ENCODE results near the gene CLNK.

CLNK gene

DNA sequence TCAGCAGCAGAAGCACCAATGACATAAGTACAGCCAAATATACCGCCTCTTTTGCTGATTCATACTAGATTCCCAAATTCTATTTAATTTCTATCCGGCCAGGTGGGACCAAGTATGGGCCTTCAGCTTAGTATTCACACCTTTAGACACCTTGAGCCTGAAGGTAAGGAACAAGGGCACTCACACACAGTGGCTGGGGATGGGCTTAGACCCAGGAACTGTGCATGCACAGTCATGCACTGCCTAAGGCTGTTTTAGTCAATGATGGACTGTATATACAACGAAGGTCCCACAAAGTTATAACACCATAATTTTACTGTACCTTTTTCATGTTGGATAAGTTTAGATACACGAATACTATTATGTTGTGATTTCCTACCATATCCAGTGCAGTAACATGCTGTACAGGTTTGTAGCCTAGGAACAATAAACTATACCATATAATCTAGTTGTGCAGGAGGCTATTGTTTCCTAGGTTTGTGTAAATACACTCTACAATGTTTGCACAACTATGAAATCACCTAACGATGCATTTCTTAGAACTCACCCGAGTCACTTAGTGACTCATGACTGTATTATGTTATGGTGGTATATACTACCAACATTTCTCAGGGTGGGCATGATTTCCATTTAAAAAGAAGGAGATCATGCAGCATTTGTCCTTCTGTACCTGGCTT lies 9.7 kb upstream of the CLNK start:
- Histone ChIP-seq H4K20me1 (ENCODE audit: insufficient read depth, low read length) (no peaks in the 10 kb centered on the region), H3K4me2 (ENCODE audit: low read length) (no peak overlapping the region), H3K4me3 (ENCODE audit: low read depth, low read length, poor library complexity, severe bottlenecking) (no peak overlapping the region), H3K79me2 (ENCODE audit: insufficient read depth, low read length) (no peaks in the 10 kb centered on the region), H3K9me3 (ENCODE audit: low read length) (no peaks in the 10 kb centered on the region), H3F3A (ENCODE audit: insufficient read depth, low read length) (no peaks in the 10 kb centered on the region), H3K27ac (ENCODE audit: low read depth, low read length, poor library complexity, severe bottlenecking) (no peak overlapping the region), H3K9me2 (ENCODE audit: low read depth, low read length) (no peaks in the 10 kb centered on the region), H3K4me1 (ENCODE audit: insufficient read depth, low read length, severe bottlenecking) (no peaks in the 10 kb centered on the region), H3K27me3 (ENCODE audit: insufficient read depth, low read length) (no peaks in the 10 kb centered on the region), H3K9ac (ENCODE audit: low read length) (no peak overlapping the region), H3K36me3 (ENCODE audit: insufficient read depth, low read length) (no peaks in the 10 kb centered on the region), H2AFZ (ENCODE audit: low read length) (no peak overlapping the region)
- no peak for TF ChIP-seq EZH2 (IDR thresholded peaks at IDR 0.05; ENCODE audit: borderline replicate concordance, low read length)
- TF ChIP-seq, protein P1, sequence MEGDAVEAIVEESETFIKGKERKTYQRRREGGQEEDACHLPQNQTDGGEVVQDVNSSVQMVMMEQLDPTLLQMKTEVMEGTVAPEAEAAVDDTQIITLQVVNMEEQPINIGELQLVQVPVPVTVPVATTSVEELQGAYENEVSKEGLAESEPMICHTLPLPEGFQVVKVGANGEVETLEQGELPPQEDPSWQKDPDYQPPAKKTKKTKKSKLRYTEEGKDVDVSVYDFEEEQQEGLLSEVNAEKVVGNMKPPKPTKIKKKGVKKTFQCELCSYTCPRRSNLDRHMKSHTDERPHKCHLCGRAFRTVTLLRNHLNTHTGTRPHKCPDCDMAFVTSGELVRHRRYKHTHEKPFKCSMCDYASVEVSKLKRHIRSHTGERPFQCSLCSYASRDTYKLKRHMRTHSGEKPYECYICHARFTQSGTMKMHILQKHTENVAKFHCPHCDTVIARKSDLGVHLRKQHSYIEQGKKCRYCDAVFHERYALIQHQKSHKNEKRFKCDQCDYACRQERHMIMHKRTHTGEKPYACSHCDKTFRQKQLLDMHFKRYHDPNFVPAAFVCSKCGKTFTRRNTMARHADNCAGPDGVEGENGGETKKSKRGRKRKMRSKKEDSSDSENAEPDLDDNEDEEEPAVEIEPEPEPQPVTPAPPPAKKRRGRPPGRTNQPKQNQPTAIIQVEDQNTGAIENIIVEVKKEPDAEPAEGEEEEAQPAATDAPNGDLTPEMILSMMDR (IDR thresholded peaks at IDR 0.05; ENCODE audit: low read length) = no peak

DNA sequence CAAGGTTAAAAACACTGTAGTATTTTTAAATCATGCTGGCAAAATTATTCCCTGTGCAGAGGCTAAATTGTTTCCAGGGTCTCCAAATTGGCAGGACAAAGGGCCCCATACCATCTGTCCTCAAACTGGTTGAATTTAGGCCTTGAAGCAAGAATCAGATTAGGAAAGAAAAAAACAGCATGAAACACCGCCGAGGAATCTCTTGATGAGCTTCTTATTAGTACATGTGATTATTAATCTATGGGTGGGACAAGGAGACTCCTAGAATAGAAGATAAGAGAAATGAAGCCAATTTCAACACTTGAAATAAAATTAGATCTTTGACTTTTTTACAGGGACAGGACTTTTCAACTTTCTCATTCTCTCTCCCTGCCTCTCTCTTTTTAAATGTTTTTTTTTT lies 7.1 kb upstream of the CLNK start:
- Histone ChIP-seq H3K4me3 (ENCODE audit: low read depth, low read length, poor library complexity, severe bottlenecking) (no peak overlapping the region), H2AFZ (ENCODE audit: low read length) (no peak overlapping the region), H3K4me1 (ENCODE audit: insufficient read depth, low read length, severe bottlenecking) (no peaks in the 10 kb centered on the region), H3F3A (ENCODE audit: insufficient read depth, low read length) (no peaks in the 10 kb centered on the region), H3K9me3 (ENCODE audit: low read length) (no peaks in the 10 kb centered on the region), H3K4me2 (ENCODE audit: low read length) (no peak overlapping the region), H3K9me2 (ENCODE audit: low read depth, low read length) (no peaks in the 10 kb centered on the region), H3K9ac (ENCODE audit: low read length) (no peak overlapping the region), H3K79me2 (ENCODE audit: insufficient read depth, low read length) (no peaks in the 10 kb centered on the region), H3K27me3 (ENCODE audit: insufficient read depth, low read length) (no peaks in the 10 kb centered on the region), H3K36me3 (ENCODE audit: insufficient read depth, low read length) (no peaks in the 10 kb centered on the region), H3K27ac (ENCODE audit: low read depth, low read length, poor library complexity, severe bottlenecking) (no peak overlapping the region), H4K20me1 (ENCODE audit: insufficient read depth, low read length) (no peaks in the 10 kb centered on the region)
- TF ChIP-seq, protein P1 (IDR thresholded peaks at IDR 0.05; ENCODE audit: low read length) = no peak
- TF ChIP-seq EZH2 (IDR thresholded peaks at IDR 0.05; ENCODE audit: borderline replicate concordance, low read length) = no peak

DNA sequence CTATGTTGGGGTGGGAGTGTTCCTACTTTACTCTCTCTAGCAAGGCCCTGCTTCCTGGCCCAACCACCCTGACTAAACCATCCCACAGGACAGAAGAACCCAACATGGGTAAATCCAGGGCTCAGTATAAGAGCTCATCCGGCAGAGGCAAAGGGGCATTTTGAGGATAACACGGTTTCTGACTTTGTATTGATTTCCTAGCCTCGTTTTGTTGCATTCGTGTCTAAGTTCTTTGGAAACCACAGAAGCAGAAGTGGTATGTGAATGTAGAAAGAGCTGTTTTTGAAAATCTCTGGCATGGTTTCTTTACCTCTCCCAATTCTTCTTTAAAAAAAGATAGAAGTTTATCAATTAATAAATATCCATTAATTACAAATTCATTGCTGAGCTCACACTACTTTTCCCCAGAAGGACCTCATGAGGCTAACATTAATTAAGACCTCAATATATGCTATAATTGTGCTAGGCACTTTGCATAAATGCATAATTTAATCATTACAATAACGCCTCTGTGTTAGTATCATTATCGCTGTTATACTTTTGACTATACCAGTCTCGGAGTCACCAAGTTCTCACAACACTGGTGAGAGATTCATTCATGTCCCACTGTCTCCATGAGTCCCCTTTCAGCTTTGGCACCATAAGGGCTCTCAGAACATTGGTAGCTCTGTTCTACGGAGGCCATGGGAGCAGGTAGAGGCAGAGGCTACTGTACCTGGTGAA lies 5.8 kb upstream of the CLNK start:
- Histone ChIP-seq H3K9me2 (ENCODE audit: low read depth, low read length) (no peaks in the 10 kb centered on the region), H4K20me1 (ENCODE audit: insufficient read depth, low read length) (no peaks in the 10 kb centered on the region), H2AFZ (ENCODE audit: low read length) (no peak overlapping the region), H3K4me1 (ENCODE audit: insufficient read depth, low read length, severe bottlenecking) (no peaks in the 10 kb centered on the region), H3K27ac (ENCODE audit: low read depth, low read length, poor library complexity, severe bottlenecking) (no peak overlapping the region), H3K4me3 (ENCODE audit: low read depth, low read length, poor library complexity, severe bottlenecking) (no peak overlapping the region), H3K79me2 (ENCODE audit: insufficient read depth, low read length) (no peaks in the 10 kb centered on the region), H3F3A (ENCODE audit: insufficient read depth, low read length) (no peaks in the 10 kb centered on the region), H3K27me3 (ENCODE audit: insufficient read depth, low read length) (no peaks in the 10 kb centered on the region), H3K9ac (ENCODE audit: low read length) (no peak overlapping the region), H3K4me2 (ENCODE audit: low read length) (no peak overlapping the region), H3K9me3 (ENCODE audit: low read length) (no peaks in the 10 kb centered on the region), H3K36me3 (ENCODE audit: insufficient read depth, low read length) (no peaks in the 10 kb centered on the region)
- TF ChIP-seq, protein P1 (IDR thresholded peaks at IDR 0.05; ENCODE audit: low read length) = no peak
- no peak for TF ChIP-seq EZH2 (IDR thresholded peaks at IDR 0.05; ENCODE audit: borderline replicate concordance, low read length)

All from OCI-LY1 (cell line).